ENCODE results near the gene ITSN1. TPM values are rescaled to one million over a fixed set of nuclear protein-coding genes. Genes with fewer than 3 reads are reported as not detected.
"Not testable (repeated sequence)": the region's sequence is repeated elsewhere in the genome, so short reads cannot be mapped to it uniquely, and the experiment has no call there.

ITSN1 gene
- total and polyA plus RNA-seq, 4 donors, result 11.2 to 46.0 (median 19.8) TPM

GRCh38 chr21:33622253-33622652 lies 20.0 kb upstream of the ITSN1 start:
- TF ChIP-seq CTCF (IDR thresholded peaks at IDR 0.05; ENCODE audit: control extremely low read depth, extremely low read depth), result no peak
- Histone ChIP-seq H3K9me3 (ENCODE audit: control insufficient read depth in 4 of 4, insufficient read depth in 3 of 4, low read length in 3 of 4) (no peaks in the 10 kb centered on the region), H3K27me3 (ENCODE audit: control insufficient read depth in 3 of 3, insufficient read depth in 3 of 3, low read length in 2 of 3) (no peaks in the 10 kb centered on the region), H3K4me1 (ENCODE audit: control insufficient read depth in 5 of 5, insufficient read depth in 5 of 5, low read length in 5 of 5) (peaks cover 0 to 2% (median 0%) of the 10 kb centered on the region in 5 donors), H3K9ac (ENCODE audit: insufficient read depth in 1 of 2, low read length in 2 of 2) (no peak overlapping the region), H3K36me3 (ENCODE audit: control insufficient read depth in 4 of 4, insufficient read depth in 4 of 4, low read length in 4 of 4) (peaks cover 2 to 10% (median 6%) of the 10 kb centered on the region in 4 donors), H3K4me3 (no peak overlapping the region), H3K27ac (ENCODE audit: low read depth in 1 of 2, low read length in 1 of 2) (no peak overlapping the region)
- ATAC-seq (ENCODE audit: insufficient read depth, low FRiP score), result no peak
- peak in 1 of 3 donors; percentile 8 for DNase-seq

- H3K9ac ChIP-seq (ENCODE audit: insufficient read depth in 1 of 2, low read length in 2 of 2); ATAC-seq (ENCODE audit: insufficient read depth, low FRiP score); H3K9me3 ChIP-seq (ENCODE audit: control insufficient read depth in 4 of 4, insufficient read depth in 3 of 4, low read length in 3 of 4); H3K27ac ChIP-seq (ENCODE audit: low read depth in 1 of 2, low read length in 1 of 2); H3K4me1 ChIP-seq (ENCODE audit: control insufficient read depth in 5 of 5, insufficient read depth in 5 of 5, low read length in 5 of 5); H3K4me3 ChIP-seq; H3K27me3 ChIP-seq (ENCODE audit: control insufficient read depth in 3 of 3, insufficient read depth in 3 of 3, low read length in 2 of 3); DNase-seq: not testable (repeated sequence)
- 95 to 98% methylated on average over 7 of the region's 7 CpGs for WGBS, 2 donors
- peaks cover 4 to 23% (median 6%) of the 10 kb centered on the region in 4 donors for H3K36me3 ChIP-seq (ENCODE audit: control insufficient read depth in 4 of 4, insufficient read depth in 4 of 4, low read length in 4 of 4)
Measured at GRCh38 chr21:33626151-33626550, 16.1 kb upstream of the ITSN1 start.

- H3K9me3 ChIP-seq (ENCODE audit: control insufficient read depth in 4 of 4, insufficient read depth in 3 of 4, low read length in 3 of 4), result no peaks in the 10 kb centered on the region
- DNase-seq (no peak), ATAC-seq (ENCODE audit: insufficient read depth, low FRiP score) (no peak)
- TF ChIP-seq CTCF (IDR thresholded peaks at IDR 0.05; ENCODE audit: control extremely low read depth, extremely low read depth), result no peak
- peaks cover 0 to 14% (median 4%) of the 10 kb centered on the region in 4 donors for H3K36me3 ChIP-seq (ENCODE audit: control insufficient read depth in 4 of 4, insufficient read depth in 4 of 4, low read length in 4 of 4)
- H3K9ac ChIP-seq (ENCODE audit: insufficient read depth in 1 of 2, low read length in 2 of 2), result no peak overlapping the region
- no peak overlapping the region for H3K4me3 ChIP-seq
- no peaks in the 10 kb centered on the region for H3K27me3 ChIP-seq (ENCODE audit: control insufficient read depth in 3 of 3, insufficient read depth in 3 of 3, low read length in 2 of 3)
- 90 to 96% methylated on average over 2 of the region's 2 CpGs for WGBS, 2 donors
- H3K4me1 ChIP-seq (ENCODE audit: control insufficient read depth in 5 of 5, insufficient read depth in 5 of 5, low read length in 5 of 5), result no peaks in the 10 kb centered on the region
- H3K27ac ChIP-seq (ENCODE audit: low read depth in 1 of 2, low read length in 1 of 2), result no peak overlapping the region
Measured at GRCh38 chr21:33634254-33634653, 8.0 kb upstream of the ITSN1 start.

- no peak for TF ChIP-seq CTCF (IDR thresholded peaks at IDR 0.05; ENCODE audit: control extremely low read depth, extremely low read depth)
- Histone ChIP-seq H3K9me3 (ENCODE audit: control insufficient read depth in 4 of 4, insufficient read depth in 3 of 4, low read length in 3 of 4) (no peaks in the 10 kb centered on the region), H3K27ac (ENCODE audit: low read depth in 1 of 2, low read length in 1 of 2) (peak overlapping the region; percentile 47 to 89), H3K4me1 (ENCODE audit: control insufficient read depth in 5 of 5, insufficient read depth in 5 of 5, low read length in 5 of 5) (peaks cover 0 to 26% (median 5%) of the 10 kb centered on the region in 5 donors), H3K9ac (ENCODE audit: insufficient read depth in 1 of 2, low read length in 2 of 2) (peak overlapping the region; percentile 88 to 92), H3K36me3 (ENCODE audit: control insufficient read depth in 4 of 4, insufficient read depth in 4 of 4, low read length in 4 of 4) (peaks cover 0 to 3% (median 0%) of the 10 kb centered on the region in 4 donors), H3K4me3 (peak overlapping the region; percentile 56), H3K27me3 (ENCODE audit: control insufficient read depth in 3 of 3, insufficient read depth in 3 of 3, low read length in 2 of 3) (no peaks in the 10 kb centered on the region)
- DNase-seq (peak in 2 of 3 donors; percentile 19 to 54), ATAC-seq (ENCODE audit: insufficient read depth, low FRiP score) (no peak)
- WGBS, 2 donors, result 24% methylated on average over 18 of the region's 18 CpGs
Measured at GRCh38 chr21:33640697-33641351, 1.5 kb upstream of the ITSN1 start.

All from lung (tissue), 12 donors.